C4-2B (cell line): Measurements from ENCODE around the gene RNF133.

ENCODE experiments used
- H3K27ac ChIP-seq: fragments of 450-650 bp; 2 replicates; pipeline ENCODE4 v1.5.1; 2017
- CTCF ChIP-seq: fragments of 450-650 bp; conservative IDR thresholded peaks from 2 replicates; pipeline ENCODE4 v1.5.1; 2017; ENCODE audit warnings: mild to moderate bottlenecking
- ZFX ChIP-seq: fragments of 450-650 bp; IDR thresholded peaks from 2 replicates; pipeline ENCODE4 v1.6.1; 2017

The RNF133 gene, protein sequence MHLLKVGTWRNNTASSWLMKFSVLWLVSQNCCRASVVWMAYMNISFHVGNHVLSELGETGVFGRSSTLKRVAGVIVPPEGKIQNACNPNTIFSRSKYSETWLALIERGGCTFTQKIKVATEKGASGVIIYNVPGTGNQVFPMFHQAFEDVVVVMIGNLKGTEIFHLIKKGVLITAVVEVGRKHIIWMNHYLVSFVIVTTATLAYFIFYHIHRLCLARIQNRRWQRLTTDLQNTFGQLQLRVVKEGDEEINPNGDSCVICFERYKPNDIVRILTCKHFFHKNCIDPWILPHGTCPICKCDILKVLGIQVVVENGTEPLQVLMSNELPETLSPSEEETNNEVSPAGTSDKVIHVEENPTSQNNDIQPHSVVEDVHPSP

GRCh38 chr7:122699017-122699416, at the start of gene RNF133:
Gene RNF133 (minus strand): TSS chr7:122699117. CDS start chr7:122698918, 199 bp downstream.
- H3K27ac ChIP-seq: no peak within 1 kb of the TSS
- TF ChIP-seq CTCF (no peak), ZFX (no peak)

DNA sequence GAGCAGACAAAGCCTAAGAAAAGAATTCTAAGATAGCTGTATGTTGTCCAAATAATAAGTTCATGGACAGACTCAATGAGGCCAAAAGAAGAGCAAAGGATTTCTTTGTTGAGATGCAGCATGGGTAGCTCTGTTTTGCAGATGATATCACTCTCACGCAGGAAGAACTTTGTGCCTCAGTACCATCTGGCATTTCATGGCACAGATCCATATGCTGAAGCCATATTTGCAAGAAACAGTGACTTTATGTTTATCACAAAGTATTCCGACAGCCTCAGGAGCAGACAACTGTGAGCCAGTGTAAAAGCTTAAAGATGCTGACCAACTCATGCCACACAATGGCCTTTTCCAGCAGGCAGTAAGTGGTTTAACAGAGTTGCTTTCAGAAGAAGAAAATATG, 49.3 kb upstream of the RNF133 start:
- TF ChIP-seq ZFX (no peak), CTCF (no peak)
- no peak overlapping the region for H3K27ac ChIP-seq

DNA sequence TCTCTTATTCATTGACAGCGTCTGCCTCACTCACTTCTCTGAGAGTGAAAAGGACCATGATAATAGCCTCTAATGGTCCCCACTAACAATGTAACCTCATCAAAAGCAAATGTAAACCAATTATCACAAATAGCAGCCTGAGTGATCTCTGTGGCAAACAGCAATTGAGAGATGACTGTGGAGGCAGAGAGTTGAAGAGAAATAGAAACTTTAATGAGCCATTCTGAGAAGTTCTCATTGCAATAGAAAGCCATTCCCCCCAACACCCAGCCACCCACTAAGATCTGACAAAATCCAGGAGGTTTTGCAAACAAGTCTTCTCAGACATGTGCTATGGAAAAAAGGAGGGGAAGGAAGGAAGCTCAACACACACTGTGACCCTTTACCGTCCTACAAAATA, 48.0 kb upstream of the RNF133 start:
- no peak overlapping the region for H3K27ac ChIP-seq
- no peak for TF ChIP-seq ZFX
- no peak for TF ChIP-seq CTCF

DNA sequence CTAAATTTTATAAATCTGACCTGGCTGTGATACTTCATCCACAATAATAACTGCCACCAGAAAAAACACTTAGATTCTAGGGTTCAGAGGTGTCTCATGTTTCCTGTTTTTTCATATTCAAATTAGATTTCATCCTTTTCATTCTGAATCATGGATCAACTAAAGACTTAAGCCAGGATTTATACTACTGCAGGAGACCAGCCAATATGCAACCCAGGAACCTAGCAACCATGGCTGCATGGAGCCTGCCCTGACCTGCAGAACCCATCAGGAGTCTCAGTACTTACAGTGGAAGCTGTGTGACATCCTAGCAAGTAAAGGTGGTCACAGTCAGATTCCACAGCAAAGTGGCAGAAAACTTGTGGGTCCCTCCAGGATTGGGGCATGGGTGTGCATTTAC, 44.3 kb upstream of the RNF133 start:
- TF ChIP-seq ZFX (no peak), CTCF (no peak)
- H3K27ac ChIP-seq: no peak overlapping the region

DNA sequence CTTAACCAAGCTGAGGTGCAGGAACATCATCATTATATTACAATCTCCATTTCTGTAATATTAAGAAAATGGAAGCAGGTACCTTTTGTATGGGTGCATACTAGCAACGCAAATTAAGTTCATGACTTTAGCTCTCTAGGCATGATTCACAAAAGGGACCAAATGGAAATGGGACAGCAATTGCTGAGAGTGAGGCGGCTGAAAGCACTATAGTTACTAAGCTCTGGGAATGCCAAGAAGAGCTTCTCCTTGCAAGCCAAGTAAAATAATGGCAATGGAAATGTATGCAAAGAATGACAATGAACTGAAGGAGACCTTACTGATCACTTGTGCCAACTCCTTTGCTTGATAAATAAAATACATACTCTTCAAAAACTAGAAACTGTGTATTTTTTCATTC, 40.0 kb upstream of the RNF133 start:
- no peak for TF ChIP-seq CTCF
- no peak for TF ChIP-seq ZFX
- H3K27ac ChIP-seq: no peak overlapping the region

- TF ChIP-seq CTCF (no peak), ZFX (no peak)
- H3K27ac ChIP-seq: no peak overlapping the region
These were observed 37.3 kb upstream of the RNF133 start for GRCh38 chr7:122736183-122736582.

- no peak for TF ChIP-seq ZFX
- no peak for TF ChIP-seq CTCF
These were observed 28.8 kb upstream of the RNF133 start for GRCh38 chr7:122727759-122728158.

More at GRCh38 chr7:122727759-122728158, 28.8 kb upstream of the RNF133 start:
- H3K27ac ChIP-seq: no peak overlapping the region
